Measurements from ENCODE around the gene CCDC47. TPM values are rescaled to one million over a fixed set of nuclear protein-coding genes. Genes with fewer than 3 reads are reported as not detected.
A peak's percentile ranks its signal among the peaks of the same experiment; 100 is the strongest.

The CCDC47 gene
- total and polyA plus RNA-seq, 2 of the 13 experiments (the other 11 are each of a cell fraction or from before 2014, with no cell fraction given), result 59.3 to 99.5 TPM

- no peak for TF ChIP-seq NPAS2 (CRISPR knock-in tag; IDR thresholded peaks at IDR 0.05; ENCODE audit: borderline replicate concordance)
- peak; percentile 54; the same call in 1 of the 2 replicates for TF ChIP-seq CEBPG (CRISPR knock-in tag; IDR thresholded peaks at IDR 0.05)
- TF ChIP-seq ZNF839 (CRISPR knock-in tag; IDR thresholded peaks at IDR 0.05; ENCODE audit: borderline replicate concordance), result peak; percentile 86; the same call in 1 of the 2 replicates
- TF ChIP-seq ZNF367 (CRISPR knock-in tag; IDR thresholded peaks at IDR 0.05; ENCODE audit: borderline replicate concordance), result no peak
- TF ChIP-seq TEAD3 (CRISPR knock-in tag; optimal IDR thresholded peaks at IDR 0.05; ENCODE audit: borderline replicate concordance), result peak; percentile 9
- peak; percentile 70 for TF ChIP-seq GATAD1 (CRISPR knock-in tag; IDR thresholded peaks at IDR 0.05)
- peak; percentile 62; the same call in 1 of the 2 replicates for TF ChIP-seq TFAP4 (IDR thresholded peaks at IDR 0.05; ENCODE audit: borderline replicate concordance, low read depth)
- peak; percentile 91; the same call in 1 of the 2 replicates for TF ChIP-seq KAT7 (CRISPR knock-in tag; IDR thresholded peaks at IDR 0.05; ENCODE audit: borderline replicate concordance)
- TF ChIP-seq CTCF (CRISPR knock-in tag; IDR thresholded peaks at IDR 0.05), result no peak
- TF ChIP-seq ZNF335 (CRISPR knock-in tag; IDR thresholded peaks at IDR 0.05), result peak; percentile 99
- peak; percentile 55; the same call in 1 of the 2 replicates for TF ChIP-seq ZBTB7B (CRISPR knock-in tag; IDR thresholded peaks at IDR 0.05)
- peak; percentile 91 for TF ChIP-seq POLR2G (IDR thresholded peaks at IDR 0.05; ENCODE audit: low read depth, low read length)
- TF ChIP-seq ZNF496 (CRISPR knock-in tag; IDR thresholded peaks at IDR 0.05; ENCODE audit: insufficient replicate concordance), result no peak
- no peak; the same call in 1 of the 2 replicates for TF ChIP-seq ZNF83 (CRISPR knock-in tag; IDR thresholded peaks at IDR 0.05; ENCODE audit: borderline replicate concordance)
- no peak for TF ChIP-seq SRSF9 (IDR thresholded peaks at IDR 0.05; ENCODE audit: borderline replicate concordance, insufficient read depth, low read depth, low read length, poor library complexity, severe bottlenecking)
- no peak for TF ChIP-seq MBNL3 (CRISPR knock-in tag; conservative IDR thresholded peaks at IDR 0.05)
- no peak for TF ChIP-seq ZNF30 (CRISPR knock-in tag; IDR thresholded peaks at IDR 0.05)
- peak; percentile 86 for TF ChIP-seq ZNF263 (CRISPR knock-in tag; IDR thresholded peaks at IDR 0.05)
- peak; percentile 90 for TF ChIP-seq TAF1 (CRISPR knock-in tag; IDR thresholded peaks at IDR 0.05)
- peak; percentile 96 for TF ChIP-seq E2F5 (CRISPR knock-in tag; conservative IDR thresholded peaks at IDR 0.05)
- peak; percentile 16; the same call in 1 of the 2 replicates for TF ChIP-seq FOXA3 (CRISPR knock-in tag; IDR thresholded peaks at IDR 0.05)
These were observed 31.8 kb downstream of the CCDC47 start, which contains the start of gene STRADA (continued) for GRCh38 chr17:63741408-63742173.
